ENCODE data around the gene VAC14.

VAC14 gene

DNA sequence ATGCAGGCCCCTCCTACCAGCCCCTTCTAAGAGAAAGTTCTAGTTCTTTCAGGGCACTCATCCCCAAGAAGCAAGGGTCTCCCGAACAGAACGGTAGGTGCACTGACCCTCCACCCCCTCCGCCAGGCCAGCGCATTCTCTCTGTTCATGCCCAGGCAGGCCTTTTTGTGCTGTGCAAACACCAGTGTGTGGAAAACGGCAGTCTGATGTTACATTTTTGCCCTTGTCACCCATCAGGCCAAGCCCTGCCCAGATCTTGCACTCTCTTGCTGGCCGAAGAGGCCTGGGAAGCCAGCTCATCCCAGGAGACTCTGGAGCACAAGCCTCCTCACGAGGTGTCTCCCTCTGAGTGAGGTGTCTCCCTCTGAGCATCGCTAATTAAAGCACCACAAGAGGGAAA, 99.0 kb downstream of the VAC14 start:
- Histone ChIP-seq H3K27ac (peak overlapping the region in 19 of 21 experiments; percentile 60 to 95 (median 78)), H3K4me3 (no peak overlapping the region)

DNA sequence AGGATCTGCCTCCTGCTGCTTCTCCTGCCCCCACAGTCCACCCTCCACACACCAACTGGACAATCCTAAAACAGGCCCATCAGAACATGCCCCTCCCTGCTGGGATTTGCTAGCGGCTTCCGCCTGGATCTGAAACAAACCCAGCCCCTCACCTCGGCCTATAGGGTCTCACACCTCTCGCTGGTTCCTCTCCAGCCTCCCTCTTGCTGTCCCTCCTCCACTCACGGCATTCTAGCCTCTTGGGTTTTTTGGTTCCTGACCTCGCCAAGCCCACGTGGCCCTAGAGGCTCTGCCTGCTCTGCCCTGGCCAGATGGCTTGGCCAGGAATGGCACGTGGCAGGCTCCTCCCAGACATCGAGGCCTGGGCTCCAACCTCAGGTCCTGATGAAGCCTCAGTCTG, 99.4 kb downstream of the VAC14 start:
- H3K4me3 ChIP-seq: no peak overlapping the region
- peak overlapping the region in 15 of 21 experiments; percentile 60 to 95 (median 79) for H3K27ac ChIP-seq

DNA sequence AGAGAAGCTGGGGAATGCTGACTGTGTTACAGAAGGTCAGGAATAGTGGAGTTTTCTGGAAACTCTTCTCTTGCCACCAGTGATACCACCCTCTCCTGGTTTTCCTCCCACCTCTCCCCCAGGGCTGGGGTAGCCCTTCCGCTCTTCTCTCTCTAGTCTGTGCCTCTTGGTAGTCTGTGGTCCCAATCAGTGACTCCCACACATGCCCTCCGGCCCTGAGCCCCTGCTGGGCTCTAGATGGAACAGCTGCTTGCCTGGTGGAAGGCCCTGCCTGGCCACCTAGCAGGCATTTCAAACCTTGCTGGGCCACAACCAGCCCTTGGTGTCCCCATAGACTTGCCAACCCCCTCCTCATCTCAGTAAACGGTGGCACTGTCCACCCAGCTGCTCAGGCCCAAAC, 99.9 kb downstream of the VAC14 start:
- peak overlapping the region in 17 of 21 experiments; percentile 53 to 95 (median 78) for H3K27ac ChIP-seq
- no peak overlapping the region for H3K4me3 ChIP-seq

DNA sequence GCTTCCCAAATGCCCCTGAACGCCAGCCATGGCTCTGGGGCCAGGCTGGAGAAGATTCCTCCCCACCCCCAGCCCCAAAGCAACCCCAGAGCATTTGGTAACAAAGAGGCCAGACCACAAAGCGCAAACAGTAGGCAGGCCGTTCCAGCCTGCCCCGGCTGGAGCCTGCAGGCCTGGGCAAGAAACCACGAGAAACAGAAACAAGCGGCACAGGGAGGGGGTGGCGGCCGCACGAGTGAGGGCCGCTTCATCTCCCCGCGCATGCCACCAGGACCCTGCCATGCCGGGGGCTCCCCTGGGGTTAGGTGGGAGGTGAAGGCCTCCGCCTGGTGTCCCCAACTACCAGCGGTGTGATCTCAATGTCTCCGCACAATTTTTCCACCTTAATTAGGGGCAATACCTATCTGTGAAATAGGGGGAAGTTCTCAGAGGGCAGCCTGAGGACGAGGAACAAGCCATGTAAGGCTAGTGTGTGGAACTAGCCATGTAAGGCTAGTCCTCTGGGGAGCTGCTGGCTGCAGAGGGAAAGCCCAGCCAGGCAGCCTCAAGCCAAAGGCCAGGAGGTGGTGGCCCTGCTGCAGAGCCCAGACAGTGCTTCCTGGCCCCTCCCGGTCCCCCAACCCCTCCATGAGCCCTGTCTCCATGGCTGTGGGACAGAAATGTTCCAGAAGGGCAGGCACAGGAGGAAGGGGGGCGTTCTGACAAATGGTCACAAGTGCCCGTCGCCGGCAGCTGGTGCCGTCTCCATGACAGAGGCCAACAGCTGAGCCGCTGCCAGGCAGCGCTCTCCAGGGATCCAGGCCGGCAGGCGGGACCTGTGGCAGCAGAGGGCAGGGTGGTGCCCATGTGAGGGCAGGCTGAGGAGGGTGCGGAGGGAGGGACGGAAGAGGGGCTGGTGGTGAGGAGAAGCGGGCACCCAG, 100.6 kb downstream of the VAC14 start:
- peak overlapping the region in 20 of 21 experiments; percentile 26 to 95 (median 74) for H3K27ac ChIP-seq

DNA sequence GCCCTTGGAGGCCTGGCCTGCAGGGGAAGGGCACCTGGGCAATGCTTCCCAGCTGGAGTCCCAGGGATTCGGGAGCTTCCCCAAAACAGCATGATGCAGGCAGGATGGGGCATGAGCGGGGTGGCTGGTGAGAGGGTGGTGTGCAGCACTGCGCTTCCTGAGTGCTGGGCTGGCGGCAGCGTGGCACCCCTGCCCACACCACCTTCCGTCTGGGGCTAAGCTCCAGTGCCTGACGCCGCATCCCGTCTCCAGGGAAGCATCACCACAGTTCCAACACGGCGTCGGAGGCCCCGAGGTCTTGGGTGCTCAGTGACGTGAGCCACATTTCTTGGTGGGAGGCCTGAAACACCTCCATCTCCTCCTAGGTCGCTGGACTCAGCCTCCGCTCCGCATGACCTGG, 101.3 kb downstream of the VAC14 start:
- Histone ChIP-seq H3K4me3 (no peak overlapping the region), H3K27ac (peak overlapping the region in 19 of 21 experiments; percentile 26 to 95 (median 75))

More for the DNA sequence above, 100.6 kb downstream of the VAC14 start:
- no peak overlapping the region for H3K4me3 ChIP-seq

DNA sequence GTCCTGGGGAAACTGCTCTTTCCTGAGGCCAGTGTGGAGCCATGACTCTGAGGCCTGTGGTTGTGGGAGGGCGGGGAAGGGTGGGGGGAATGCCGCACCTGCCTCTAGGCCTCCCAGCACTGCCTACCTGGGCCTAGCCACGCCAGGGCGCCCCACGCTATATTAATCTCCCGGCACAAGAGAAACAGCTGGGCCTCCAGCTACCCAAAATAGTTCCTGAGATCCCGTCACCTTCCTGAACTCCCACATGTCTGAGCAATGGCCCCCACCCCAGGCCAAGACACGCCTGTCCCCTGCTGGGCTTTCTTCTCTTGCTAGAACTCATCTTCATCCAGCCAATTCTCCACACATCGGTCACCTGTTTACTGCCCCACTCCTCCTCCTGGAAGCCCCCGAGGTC, 102.1 kb downstream of the VAC14 start:
- peak overlapping the region in 14 of 21 experiments; percentile 20 to 90 (median 74) for H3K27ac ChIP-seq
- H3K4me3 ChIP-seq: no peak overlapping the region

DNA sequence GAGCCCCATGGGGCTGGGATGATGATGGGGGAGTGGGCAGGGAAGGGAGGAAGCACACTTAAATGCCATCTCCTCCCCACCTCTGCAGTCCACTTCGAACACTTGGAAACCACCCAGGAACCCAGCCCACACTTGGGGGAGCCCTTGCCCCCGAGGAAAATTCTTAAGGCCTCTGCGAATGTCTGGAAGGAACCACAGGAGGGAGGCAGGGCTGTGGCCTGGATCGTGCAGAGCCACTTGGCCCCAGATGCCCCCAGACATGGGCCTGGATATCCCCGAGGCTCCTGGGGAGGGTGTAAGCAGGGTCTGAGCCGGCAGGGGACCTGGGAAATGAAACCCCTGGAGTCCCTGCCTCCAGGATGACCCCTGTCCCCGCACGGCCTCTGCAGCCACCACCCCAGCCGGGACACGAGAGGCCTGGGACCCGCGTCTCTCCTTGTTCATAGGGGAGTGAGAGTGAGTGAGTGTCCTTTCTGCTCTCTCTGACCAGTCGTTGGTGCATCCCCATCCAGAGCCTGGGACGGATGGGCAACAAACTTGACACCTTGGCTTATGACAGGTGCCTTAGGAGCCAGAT, 103.3 kb downstream of the VAC14 start:
- Histone ChIP-seq H3K4me3 (no peak overlapping the region), H3K27ac (peak overlapping the region in 20 of 21 experiments; percentile 34 to 91 (median 76))

DNA sequence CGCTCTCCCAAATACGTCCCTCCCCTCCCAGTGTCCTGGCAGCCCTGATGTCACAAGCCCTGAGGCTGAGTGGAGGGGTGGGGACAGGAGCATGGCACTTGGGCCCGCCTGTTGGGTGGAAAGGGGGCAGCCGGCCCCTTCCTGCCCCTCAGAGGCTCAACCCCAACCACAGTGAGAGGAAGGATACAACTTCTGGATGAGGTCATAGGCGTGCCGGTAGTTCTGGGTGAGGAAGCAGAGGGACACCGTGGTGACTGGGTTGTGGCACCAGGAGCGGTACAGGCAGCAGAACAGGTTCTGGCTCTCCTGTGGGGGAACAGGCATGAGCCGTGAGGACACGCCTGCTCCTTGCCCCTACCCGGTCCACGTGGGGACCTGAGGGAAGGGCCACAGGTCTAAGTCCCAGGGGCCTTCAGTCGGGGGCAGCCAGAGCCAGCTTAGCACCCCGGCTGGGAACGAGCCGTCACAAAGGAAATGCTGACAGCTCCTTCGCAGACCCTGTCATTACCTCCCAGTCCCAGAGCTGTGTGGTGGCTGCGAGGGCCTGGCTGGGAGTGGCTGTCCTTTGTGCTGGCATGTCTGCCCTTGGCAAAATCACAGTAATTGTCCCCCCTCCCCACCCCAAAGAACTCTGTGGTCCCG, 103.9 kb downstream of the VAC14 start:
- Histone ChIP-seq H3K4me3 (no peak overlapping the region), H3K27ac (peak overlapping the region in 20 of 21 experiments; percentile 34 to 91 (median 76))

DNA sequence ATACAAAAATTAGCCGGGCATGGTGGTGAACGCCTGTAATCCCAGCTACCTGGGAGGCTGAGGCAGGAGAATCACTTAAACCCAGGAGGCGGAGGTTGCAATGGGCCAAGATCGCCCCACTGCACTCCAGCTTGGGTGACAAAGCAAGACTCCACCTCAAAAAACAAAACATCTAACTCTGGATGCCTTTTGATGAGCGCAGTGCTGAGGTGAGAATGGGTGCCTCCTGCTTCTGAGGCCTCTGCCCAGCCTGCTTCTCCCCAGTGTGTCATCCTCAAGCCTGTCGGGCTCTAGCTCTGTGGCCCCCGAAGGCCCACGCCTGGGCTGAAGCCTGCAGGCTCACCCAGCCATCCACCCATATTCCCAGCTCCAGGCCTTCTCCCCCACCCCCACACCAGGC, 104.6 kb downstream of the VAC14 start:
- Histone ChIP-seq H3K27ac (peak overlapping the region in 20 of 21 experiments; percentile 26 to 91 (median 76)), H3K4me3 (no peak overlapping the region)

DNA sequence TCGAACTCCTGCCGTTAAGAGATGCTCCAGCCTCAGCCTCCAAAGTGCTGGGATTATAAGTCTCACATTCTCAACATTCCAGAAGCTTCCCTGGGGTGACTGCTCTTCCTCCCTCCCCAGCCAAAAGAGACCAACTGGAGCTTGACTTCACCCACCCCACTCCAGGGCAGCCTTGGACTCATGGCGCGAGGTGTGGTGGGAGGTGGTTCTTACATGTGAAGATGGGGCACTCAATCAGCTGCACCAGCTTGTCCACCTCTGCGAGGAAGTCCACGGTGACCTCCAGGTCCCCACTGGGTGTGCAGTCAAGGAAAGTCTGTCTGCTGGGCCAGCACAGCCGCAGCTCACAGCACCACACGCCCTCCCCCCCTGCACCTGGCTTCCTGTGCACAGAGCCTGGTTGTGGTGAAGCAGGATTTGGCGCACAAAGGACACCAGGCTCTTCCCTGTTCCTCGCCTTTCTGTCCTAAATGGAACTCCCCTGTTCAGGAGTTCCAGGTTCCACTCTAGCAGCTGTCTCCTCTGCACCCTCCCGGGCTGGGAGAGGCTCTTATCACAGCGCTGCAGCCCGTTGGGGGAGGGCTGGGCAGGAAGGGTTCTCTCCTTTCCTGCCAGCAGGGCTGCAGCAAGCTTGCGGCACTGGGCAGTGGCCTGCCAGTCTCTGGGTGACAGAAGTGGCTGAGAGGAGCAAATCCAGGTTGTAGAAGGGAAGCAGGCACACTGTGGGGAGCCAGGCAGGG, 105.5 kb downstream of the VAC14 start:
- H3K4me3 ChIP-seq: no peak overlapping the region
- H3K27ac ChIP-seq: peak overlapping the region in 18 of 21 experiments; percentile 21 to 91 (median 74)

DNA sequence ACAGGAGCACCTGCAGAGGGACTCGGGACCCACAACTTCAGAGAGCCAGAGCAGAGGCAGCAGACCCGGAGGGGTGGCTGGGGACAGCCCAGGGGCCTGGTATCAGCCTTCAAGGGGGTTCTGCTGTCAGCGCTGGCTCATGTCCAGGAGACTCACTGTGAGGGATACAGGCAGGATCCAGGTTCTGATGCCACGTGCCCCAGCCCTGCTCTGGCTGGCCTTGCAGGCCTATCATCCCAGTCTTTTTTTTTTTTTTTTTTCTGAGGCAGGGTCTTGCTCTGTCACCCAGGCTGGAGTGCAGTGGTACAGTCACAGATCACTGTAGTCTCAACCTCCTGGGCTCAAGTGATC, 106.1 kb downstream of the VAC14 start:
- H3K4me3 ChIP-seq: no peak overlapping the region
- peak overlapping the region in 13 of 21 experiments; percentile 0 to 91 (median 77) for H3K27ac ChIP-seq

DNA sequence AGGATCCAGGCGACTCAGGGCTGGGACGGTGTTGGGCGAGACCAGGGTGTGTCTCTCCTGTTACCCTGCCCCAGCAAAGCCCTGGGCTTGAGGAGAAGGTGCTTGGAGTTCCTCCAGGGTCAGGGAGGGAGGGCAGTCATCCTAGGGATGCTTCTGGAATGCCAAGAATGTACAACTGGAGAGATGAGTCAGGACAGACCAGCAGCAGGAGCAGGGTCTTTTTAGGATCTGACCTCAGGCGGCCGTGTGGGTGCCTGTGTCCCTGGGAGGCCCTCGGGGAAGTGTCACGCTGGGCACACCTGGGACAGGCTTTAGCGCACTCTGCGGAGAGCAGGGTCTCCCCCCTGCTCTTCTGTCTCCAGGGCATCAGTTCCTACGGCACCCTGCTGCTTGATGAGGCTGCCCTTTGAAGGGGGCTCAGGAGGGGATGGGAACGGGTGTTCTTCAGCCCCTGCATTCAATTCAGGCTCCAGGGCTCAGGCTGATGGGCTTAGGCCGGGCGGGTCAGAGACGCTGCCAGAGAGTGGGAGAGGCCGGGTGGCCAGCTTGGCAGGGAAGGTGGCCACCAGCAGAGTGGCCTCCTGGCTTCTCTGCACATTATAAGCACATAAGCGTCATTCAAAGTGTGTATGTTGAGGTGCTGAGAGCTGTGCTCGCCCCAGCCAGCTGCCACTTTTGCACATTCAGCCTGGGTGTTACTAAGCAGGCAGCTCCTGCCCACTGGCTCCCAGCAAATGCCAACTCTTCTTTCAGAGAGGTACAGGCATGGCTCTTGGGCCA, 106.7 kb downstream of the VAC14 start:
- Histone ChIP-seq H3K4me3 (no peak overlapping the region), H3K27ac (peak overlapping the region in 18 of 21 experiments; percentile 10 to 91 (median 72))

DNA sequence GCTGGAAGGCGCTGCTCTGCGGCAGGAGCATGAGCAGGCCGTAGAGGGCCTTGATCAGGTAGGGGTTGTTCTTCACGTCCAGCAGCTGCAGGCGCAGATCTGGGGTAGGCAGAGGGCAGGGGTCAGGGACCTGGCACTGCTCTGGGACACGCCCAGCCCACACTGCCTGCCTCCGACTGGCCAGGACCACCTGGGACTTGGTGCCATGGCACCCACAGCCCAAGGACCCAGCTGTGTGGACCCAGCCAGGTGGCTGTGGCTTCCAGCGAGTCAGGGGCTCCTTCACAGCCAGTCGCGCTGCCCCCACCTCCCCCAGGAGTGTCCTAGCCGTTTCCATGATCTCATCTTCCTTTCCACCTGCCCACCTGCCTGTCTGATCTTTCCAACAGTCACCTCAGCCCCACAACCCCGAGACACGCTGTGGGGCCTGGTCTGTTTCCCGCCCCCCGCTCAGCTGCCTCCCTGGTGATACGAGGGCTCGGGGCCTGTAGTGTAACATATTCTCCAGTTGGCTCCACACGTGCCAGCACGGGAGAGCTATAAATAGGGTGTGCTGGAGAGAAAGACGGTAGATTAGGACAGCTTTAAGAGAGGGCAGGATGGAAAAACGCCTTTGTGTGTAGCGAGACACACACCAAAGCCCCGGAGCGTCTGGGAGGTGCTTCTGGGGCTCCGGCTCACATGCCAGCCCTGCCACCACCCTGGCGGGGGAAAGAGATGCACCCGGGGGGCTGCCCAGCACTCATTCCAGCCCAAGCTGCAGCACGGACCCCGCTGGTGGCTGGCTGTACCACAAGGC, 107.9 kb downstream of the VAC14 start:
- Histone ChIP-seq H3K4me3 (no peak overlapping the region), H3K27ac (peak overlapping the region in 19 of 21 experiments; percentile 10 to 91 (median 72))

DNA sequence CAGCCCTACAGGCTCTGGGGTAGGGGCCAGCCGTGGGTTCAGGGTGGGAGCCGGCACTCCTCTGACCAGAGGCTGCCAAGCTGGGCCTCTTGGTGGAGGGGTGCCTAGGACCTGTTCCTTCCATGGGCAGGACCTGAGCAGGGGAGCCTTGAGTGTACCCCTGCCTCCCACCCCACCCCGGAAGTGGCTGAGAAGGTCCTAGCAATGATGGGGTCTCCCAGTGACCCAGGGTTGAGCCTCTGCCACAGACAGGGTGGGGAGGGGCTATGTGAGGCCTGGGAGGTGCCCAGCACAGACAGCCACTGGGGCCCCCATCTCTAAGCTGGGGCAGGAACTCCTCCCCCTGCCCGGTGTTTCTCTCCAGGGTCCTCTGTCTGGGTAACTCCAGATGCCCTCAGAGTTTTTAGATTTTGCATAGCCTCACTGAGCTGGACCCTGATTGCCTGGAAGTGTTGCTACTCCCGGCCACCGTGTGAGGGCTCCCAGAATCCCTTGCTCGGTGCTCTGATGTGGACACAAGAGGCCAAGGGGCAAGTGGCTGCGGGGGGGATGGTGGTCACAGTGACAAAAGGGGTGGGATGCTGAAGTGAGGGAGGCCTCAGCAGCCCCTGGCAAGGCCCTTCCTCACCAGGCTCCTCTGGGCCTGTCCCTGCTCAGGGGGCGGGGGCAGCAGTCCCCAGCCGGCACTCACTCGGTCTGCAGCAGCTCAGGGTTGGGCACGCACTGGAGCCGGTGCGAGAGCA, 108.7 kb downstream of the VAC14 start:
- H3K4me3 ChIP-seq: no peak overlapping the region
- H3K27ac ChIP-seq: peak overlapping the region in 20 of 21 experiments; percentile 48 to 91 (median 72)

DNA sequence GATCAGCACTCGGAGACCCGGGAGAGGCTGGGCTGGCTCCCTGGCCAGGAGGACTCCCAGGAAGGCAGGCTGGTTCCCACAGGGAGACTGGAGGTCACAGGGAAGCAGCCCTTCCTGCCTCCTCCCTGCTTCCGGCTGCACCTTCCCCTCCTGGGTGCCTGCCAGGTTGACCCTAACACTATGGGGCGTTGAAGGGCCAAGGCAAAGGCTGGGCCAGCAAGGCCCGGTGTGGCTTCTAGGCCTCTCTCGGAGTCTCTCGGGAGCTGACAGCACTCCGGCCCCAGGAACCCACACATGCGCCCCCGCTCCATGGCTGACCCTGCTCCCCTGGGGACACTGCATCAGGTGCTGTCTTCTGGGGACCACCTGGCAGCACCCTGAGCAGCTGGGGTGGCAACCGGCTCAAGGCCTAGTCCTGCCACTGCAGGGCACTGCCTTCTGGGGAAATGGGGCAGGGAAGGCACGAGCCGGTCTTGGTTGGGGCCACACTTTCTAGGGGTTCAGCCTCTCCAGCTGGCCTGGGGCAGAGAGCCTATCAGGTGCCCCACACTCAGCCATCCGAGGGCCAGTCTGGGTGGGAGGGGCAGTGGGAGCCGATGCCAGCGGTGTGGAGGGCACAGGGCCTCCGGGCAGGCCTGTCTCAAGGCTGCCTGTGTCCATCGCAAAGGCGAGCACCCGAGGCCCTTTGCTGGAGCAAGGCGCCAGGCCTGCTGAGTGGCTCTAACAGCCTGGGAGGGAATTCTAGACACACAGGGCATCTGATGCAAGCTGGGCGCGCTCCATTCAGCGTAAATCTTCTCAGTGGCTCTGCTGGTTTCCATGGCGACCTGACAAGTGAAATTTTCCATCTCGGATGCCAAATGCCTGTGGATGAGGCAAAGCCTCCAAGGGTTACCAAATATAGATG, 109.5 kb downstream of the VAC14 start:
- peak overlapping the region in 20 of 21 experiments; percentile 36 to 91 (median 74) for H3K27ac ChIP-seq
- H3K4me3 ChIP-seq: no peak overlapping the region
